ENCODE measurements around the gene TSSK3.

Gene TSSK3, protein sequence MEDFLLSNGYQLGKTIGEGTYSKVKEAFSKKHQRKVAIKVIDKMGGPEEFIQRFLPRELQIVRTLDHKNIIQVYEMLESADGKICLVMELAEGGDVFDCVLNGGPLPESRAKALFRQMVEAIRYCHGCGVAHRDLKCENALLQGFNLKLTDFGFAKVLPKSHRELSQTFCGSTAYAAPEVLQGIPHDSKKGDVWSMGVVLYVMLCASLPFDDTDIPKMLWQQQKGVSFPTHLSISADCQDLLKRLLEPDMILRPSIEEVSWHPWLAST
- 0.31 to 0.34 reads per million in 2 donors for total RNA-seq

DNA sequence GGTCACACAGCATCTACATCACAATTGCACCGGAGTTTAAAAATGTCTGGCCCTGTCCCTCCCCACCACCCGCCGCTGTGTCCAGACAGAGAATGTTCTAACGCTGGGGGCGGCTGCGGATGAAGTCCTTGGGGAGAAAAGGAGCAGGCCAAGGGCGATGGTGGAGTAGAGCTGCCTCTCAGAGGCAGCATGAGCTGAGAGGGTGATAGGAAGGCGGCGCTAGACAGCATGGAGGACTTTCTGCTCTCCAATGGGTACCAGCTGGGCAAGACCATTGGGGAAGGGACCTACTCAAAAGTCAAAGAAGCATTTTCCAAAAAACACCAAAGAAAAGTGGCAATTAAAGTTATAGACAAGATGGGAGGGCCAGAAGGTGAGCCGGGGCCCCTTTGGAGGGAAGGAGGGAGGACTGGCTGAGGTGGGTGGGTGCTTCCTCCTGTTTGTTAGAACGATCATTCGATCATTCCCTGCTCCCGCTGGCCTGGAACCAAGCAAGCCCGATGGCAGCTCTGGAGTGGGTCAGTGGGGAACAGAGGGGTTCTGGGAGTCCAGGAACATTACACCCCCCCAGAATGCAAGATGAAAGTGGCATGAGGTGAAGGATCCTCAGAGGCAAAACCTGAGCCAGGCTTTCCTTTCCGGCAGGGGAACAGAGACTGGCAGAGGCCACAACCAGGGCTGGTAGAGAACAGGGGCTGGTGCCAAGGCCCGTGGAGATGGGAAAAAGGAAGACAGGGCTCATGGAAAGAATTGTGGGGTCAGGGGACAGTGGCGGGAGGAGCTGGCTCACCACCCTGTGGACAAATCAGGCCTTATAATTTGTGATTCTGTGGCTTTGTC is at the start of gene TSSK3, which contains the start of gene FAM229A:
Gene TSSK3, plus strand, starts transcription at position 66 of the 840 bp plus-strand sequence. Its CDS starts 163 bp downstream, at position 229.
Gene FAM229A, minus strand, starts transcription at position 12 of the 840 bp plus-strand sequence. CDS start 394 bp downstream, outside the sequence.
- DNase-seq, result no peak

DNA sequence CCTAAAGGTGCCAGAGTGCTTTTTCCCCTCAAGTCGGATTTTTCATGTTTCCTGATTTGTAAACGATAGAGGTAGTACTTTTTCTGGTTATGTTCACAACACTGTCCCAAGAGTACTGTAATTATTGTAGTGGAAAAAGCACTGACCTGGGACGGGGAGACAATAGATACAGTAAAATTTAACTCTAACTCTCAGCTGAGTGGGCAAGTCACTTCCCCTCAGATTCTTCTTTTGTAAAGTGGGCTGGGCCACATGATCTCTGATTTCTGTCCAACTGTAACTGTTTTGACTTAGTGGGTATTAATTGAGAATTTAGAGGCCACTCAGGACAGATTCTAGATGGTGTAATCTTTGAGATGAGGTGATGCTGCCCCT is 45.4 kb upstream of the TSSK3 start:
- DNase-seq, result no peak

DNA sequence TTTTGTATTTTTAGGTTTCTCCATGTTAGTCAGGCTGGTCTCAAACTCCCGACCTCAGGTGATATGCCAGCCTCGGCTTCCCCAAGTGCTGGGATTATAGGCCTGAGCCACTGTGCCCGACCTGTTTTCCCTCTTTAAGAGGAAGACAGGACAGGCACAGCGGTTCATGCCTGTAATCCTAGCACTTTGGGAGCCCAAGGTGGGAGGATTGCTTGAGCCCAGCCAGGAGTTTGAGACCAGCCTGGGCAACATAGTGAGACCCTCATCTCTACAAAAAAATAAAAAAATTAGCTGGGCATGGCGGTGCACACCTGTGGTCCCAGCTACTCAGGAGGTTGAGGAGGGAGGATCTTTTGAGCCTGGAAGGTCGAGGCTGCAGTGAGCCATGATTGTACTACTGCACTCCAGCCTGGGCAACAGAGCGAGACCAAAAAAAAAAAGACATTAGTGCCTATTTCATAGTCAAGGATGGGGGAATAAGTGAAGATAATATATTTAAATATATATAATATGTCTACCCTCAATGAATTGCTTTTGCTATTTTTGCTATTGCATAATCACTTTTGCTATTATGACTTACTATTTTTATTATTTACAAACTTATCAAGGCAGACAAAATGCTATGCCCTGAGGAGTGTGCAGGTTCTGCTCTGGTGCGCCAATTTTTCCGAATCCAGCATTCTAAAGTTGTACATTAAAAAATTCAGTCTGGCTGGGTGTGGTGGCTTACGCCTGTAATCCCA is 44.0 kb upstream of the TSSK3 start:
- no peak for DNase-seq

DNA sequence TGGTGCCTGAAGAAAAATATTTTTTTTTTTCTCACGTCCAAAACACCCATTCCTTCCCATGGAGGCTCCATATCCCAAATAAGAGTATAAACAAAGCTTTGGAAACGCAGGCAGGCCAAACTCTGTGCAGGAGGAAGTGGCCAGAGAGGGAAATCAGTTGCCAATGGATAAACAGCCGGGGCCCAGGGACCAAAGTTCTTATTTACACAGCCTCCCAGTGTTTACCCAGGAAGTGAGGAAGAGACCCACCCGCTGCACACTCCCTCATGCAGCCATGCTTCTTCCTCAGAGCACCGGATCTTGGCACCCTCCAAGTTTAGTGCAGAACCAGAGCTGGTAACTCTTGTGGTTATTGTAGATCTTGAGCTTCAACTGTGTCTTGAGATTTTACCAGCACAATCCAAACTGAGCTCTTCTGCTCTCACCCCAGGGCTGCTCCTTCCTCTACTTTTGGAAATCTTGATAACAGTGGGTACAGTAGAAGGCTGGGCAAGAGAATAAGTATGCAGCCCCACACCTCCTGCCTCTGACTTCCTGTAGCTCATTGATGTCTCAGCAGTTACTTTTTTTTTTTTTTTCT is 40.5 kb upstream of the TSSK3 start:
- peak in 2 of 5 experiments; percentile 49 to 90 for DNase-seq

DNA sequence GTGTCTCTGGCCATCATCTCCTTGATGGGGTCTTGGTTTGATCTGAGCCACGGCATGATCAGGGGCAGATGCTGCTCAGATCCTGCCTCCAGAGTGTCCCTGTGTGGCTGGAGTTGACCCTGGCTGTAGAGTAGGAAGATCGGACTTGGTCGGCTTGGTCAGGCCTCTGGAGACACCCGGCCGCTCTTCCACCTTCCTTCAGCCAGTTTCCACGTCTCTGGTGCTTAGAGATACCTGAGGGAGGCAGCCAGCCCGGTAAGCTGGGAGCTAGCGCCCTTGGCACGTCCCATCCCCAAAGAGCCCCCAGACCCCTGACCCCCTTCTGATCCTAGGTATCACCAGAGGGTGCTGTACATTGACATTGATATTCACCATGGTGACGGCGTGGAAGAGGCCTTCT is 35.1 kb upstream of the TSSK3 start:
- DNase-seq, result no peak

DNA sequence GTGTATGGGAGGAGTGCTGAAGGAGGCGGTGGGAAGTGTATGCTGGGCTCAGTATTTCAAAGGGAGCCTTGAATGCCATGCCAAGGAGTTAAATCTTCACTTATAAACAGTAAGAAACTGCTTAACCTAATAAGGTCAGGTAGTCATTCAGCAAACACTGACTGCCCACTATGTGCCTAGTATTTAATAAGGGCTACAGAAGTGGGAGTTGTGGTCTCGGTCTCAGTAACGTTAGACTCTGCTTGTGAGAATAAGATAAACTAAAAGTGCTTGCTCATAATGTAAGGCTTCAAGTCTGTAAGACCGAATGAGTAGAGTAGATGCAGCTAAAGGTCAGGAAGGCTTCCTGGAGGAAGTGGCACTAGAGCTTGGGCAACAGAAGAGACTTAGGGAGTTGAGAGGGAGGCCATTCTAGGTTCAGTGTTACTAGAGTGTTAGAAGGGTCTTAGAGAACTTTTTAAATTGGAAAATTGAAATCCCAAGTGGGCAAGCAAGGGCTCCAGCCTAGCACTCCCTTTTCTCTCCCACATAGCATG is 32.3 kb upstream of the TSSK3 start:
- DNase-seq, result no peak

DNA sequence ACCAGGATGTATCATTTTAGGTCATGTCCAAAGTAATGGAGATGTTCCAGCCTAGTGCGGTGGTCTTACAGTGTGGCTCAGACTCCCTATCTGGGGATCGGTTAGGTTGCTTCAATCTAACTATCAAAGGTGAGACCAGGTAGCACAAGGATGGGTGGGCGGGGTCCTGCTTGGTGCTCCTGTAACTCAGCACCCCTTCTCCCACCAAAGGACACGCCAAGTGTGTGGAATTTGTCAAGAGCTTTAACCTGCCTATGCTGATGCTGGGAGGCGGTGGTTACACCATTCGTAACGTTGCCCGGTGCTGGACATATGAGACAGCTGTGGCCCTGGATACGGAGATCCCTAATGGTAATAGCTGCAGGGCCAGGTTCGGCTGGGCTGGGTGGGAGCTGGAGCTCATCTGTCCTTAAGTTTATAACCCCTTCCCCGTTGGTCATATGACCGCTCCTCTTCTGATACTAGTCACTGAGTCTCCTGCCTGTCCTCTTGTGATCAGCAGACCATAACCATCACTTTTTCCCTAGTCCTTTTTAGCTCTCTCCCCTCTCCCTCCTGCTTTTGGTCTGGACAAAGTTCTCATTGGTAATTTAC is 31.7 kb upstream of the TSSK3 start:
- DNase-seq, result no peak

DNA sequence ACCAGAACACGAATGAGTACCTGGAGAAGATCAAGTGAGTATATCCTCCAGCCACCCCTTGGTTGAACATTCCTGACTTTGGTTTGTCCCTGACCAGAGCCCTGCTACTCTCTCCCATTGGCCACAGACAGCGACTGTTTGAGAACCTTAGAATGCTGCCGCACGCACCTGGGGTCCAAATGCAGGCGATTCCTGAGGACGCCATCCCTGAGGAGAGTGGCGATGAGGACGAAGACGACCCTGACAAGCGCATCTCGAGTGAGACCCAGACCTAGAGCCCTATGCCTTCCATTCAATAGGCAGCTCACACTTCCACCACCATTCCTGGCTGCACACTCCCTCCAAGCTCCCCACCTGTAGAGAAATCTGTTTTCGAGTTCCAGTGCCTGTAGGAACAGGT is 30.8 kb upstream of the TSSK3 start:
- DNase-seq, result no peak

DNA sequence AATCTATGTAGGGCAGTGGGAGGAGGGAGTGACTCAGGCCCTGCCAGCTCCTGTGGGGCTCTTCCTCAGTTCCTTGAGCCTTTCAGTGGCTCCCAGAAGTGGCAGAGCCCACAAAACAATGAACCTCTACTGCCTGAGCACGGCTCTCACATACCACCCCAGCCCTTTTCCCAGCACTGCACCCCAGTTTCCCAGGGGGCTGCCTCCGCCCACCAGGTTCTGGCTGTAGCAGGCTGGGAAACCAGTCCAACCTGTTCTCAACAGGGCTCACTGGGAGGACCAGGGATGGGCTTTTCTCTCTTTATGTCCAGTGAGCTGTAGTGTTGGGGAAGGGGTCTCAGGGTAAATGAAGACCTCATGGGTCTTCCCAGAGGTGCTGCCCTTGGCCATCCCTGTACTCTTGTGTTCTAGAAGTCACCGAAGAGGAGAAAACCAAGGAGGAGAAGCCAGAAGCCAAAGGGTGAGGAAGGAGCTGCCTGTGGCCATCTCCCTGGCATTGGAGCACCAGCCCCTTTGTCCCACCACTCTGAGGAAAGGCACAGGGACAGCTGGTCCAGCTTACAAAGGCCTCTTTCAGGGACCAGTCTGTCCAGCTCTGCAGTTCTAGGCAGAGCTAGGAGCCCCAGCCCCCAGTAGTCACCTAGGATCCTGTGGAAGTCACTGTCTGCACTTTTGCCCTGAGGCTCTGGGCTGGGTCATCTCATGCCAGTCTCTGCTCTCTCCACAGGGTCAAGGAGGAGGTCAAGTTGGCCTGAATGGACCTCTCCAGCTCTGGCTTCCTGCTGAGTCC is 29.9 kb upstream of the TSSK3 start:
- no peak for DNase-seq

DNA sequence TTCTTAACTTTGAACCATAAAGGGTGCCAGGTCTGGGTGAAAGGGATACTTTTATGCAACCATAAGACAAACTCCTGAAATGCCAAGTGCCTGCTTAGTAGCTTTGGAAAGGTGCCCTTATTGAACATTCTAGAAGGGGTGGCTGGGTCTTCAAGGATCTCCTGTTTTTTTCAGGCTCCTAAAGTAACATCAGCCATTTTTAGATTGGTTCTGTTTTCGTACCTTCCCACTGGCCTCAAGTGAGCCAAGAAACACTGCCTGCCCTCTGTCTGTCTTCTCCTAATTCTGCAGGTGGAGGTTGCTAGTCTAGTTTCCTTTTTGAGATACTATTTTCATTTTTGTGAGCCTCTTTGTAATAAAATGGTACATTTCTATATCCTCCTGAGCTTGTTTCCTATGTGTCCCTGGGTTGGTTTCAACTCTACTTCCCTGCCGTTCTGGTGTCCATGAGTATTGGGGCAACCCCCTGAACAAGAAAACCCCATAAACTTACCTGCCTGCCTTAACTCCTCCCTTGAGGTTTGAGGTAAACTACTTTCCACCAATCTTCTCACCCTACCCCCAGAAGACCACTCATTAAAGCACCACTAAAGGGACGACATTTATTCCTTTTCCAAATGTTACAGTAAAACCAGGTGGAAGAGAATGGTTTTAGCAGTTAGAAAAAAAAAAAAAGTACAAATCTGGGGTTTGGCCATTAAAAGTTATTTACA is 28.9 kb upstream of the TSSK3 start:
- no peak for DNase-seq

DNA sequence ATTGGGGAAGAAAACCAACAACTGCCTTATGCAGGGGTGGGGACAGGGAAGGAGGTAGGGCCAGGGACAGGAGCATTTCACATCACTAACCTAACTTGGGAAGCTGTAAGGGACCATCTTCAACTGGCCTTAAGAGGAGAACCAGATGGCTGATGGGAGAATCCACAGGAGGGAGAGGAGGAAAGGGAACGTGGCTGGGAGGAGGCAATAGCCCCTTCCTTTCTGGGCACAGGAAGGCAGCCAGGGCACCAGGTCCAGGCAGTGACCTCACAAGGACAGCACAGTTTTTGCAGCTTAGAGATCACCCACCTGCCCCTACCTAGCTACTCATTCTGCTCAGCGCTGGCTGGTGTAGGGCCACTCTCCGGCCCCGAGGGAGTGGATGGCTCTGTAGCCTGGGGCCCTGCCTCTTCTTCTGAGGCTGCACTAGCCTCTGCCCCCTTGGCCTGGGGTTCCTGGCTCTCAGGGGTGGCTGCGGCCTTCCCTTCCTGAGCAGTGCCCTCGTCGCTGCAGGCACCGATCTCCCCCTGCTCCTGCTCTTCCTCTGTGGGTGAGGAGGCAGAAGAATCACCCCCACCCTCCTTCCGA is 28.0 kb upstream of the TSSK3 start:
- DNase-seq, result no peak

DNA sequence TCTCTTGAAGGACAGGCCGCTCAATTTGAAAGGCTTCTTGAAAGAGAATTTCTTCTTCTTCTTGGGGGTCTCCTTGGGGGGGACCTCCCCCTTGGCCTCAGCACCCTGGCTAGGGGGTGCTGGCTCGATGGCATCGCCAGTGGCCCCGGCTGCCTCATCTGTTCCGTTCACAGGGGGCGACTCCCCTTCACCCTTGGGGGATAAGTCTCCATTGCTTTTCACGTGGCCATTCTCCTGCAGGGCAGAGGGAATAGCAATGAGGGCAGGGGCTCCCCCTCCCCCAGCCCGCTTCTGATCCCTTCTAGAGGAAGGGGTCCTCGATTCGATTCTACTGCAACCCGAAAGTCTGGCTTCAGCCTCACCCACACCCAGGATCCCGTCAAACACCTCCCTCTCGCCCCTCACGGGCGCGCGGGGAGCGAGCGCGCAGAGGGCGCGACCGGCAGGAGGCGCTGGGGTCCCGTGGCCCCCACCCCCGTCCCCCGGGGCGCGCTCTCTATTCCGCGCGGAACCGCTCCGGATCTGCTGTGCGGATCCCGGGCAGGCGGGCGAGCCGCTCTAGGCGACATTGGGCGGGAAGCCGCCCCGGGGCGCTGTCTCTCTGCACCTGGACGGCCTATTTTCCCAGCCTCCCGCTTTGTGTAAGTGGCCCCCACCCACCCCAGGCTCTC is 27.3 kb upstream of the TSSK3 start:
- DNase-seq, result peak; percentile 35 to 66 (median 50)

DNA sequence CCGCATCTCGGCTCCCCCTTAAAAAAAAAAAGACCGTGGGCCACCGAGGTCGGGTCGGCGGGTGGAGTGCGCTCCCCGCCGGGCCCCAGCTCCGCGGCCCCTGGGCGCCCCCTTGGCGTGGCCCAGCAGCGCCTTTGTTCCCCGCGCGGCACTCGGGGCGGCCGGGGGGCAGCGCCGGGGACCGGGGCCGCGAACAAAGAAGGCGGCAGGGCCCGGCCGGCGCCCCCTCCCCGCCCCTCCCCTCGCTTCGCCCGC is 26.9 kb upstream of the TSSK3 start:
- no peak for DNase-seq

DNA sequence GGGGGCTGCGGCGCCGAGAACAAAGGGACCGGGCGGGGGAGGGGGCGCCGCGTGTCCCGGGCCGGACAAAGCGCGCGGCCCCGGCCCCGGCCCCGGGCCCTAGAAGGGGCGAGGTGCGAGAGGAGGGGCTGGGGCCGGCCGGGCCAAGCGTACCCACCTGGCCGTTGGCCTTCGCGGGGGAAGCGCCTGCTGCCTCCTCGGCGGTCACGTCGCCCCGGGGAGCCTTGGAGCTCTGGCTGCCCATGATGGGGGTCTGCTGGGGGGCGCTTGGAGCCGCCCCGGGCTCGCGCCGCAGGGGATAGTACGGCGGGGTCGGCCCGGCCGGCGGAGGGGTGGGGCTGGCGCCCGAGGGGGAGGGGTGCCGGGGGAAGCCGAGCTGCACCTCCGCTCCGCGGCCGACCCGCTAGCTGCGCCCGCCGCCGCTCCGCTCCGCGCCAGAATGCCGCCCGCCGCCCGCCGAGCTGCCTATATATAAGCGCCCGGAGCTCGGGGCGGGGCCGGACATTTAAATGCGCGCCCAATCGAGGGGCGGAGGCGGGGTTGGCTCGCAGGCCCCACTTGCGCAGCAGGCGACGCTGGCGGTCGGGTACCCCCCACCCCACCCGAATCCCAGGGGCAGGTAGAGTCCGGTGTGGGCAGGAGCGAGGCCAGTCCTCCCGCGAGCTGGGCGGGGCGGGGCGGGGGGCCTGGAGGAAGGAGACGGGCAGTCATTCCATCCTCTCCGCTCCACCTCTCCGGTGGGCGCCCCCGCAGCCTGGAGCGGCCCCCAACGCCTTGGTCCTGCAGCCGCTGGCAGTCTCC is 26.3 kb upstream of the TSSK3 start, which contains the start of gene MARCKSL1:
Gene MARCKSL1, minus strand, starts transcription at position 444 of the 801 bp plus-strand sequence. Its CDS starts 200 bp downstream, at position 244.
- peak; percentile 75 to 84 (median 80) for DNase-seq

DNA sequence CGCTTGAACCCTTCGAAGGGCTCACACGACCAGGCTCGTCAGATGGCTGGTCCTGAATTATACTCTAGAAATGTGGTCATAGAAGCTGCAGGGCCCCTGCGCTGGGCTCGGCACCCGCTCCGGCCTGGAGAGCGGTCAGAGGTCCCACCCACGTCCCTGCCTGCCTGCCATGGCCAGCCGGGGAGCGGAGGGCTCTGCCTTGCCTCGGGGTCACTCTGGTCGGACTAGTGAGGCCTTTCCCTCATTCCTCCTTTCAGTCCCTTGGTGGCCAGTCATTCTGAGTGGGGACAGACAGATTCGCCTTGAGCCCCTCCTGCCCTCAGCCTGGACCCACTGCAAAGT is 25.8 kb upstream of the TSSK3 start:
- no peak for DNase-seq

DNA sequence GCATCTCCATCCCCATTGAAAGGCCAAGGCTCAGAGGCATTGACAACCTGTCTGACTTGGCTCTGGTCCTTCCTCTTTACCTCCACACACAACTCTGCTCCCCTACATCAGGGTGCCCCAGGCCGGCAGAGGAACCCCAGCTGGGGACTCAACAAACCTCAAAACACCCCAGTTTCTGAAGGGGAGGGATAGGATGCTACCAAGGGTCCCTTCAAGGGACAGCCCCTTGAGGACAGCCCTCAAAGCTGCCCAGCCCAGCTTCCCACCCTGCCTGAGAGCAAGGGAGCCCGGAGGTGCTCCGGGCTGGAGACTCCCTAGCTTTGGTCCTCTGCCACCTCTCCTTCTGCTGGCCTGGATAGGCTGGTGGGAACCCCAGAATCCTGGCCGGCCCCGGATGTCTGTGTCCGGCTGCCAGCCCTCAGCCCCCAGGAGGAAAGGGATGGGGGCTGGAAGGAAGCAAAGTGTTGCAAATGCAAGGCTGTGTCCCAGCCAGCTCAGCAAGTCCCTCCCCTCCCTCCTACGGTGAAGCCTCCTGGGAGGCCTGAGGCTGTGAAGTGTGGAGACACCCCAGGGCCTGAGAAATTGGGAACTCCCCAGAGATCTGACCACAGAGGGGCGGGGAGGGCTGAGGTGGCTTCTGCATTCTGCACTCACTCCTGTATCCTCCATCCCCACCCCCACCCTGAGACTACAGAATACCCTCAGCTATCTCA is 25.2 kb upstream of the TSSK3 start:
- peak in 3 of 5 experiments; percentile 39 to 68 (median 66) for DNase-seq

DNA sequence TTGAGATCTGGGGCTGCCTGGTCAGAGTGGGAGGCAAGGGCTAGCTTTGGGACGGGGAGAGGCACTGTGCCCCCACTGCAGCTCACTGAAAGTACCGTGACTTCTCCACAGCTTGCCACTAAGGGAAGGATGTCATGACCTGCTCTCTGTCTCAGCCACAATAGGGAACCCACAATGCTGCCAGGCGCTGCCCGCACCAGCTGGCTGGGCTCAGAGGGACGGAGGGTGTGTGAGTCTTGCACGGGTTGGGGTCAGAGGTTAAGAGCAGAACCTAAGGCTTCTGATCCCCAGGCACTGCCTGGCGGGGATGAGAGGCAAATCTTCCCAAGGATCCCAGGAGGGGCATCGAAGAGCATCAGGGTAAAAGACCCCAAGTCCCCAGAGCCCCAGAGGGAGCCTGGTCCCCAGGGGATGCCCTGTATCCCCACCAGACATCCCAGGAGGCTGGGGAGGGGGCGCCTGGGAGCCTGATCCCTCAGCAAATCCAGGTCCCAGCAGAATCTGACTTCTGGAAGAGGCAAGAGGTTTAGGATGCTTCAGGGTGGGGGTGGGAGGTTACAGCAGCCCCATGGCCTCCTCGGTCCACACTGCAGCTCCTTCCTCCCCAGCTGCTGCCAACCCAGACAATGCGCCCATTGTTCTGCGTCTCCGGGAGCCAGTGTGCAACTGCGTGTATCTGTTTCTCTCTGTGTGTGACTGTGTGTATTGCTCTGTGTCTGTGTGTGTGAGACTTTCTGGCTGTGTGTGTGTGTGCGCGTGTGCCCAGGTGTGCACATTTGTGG is 24.3 kb upstream of the TSSK3 start:
- peak in 1 of 5 experiments; percentile 77 for DNase-seq
